Measurements from ENCODE around the gene GP1BA.

Gene GP1BA

GRCh38 chr17:4928881-4929280, 3.2 kb upstream of the GP1BA start:
- no peaks in the 10 kb centered on the region for H3F3A ChIP-seq (ENCODE audit: insufficient read depth, low read length)
- H3K27me3 ChIP-seq (ENCODE audit: insufficient read depth, low read length), result no peaks in the 10 kb centered on the region
- no peaks in the 10 kb centered on the region for H3K79me2 ChIP-seq (ENCODE audit: insufficient read depth, low read length)
- no peak for TF ChIP-seq EZH2 (IDR thresholded peaks at IDR 0.05; ENCODE audit: borderline replicate concordance, low read length)
- no peak for TF ChIP-seq CTCF (IDR thresholded peaks at IDR 0.05; ENCODE audit: low read length)
- H2AFZ ChIP-seq (ENCODE audit: low read length), result no peak overlapping the region
- no peaks in the 10 kb centered on the region for H4K20me1 ChIP-seq (ENCODE audit: insufficient read depth, low read length)
- no peak overlapping the region for H3K27ac ChIP-seq (ENCODE audit: low read depth, low read length, poor library complexity, severe bottlenecking)
- no peak overlapping the region for H3K4me2 ChIP-seq (ENCODE audit: low read length)
- no peak overlapping the region for H3K9ac ChIP-seq (ENCODE audit: low read length)
- H3K36me3 ChIP-seq (ENCODE audit: insufficient read depth, low read length), result peaks cover 9% of the 10 kb centered on the region
- no peaks in the 10 kb centered on the region for H3K9me2 ChIP-seq (ENCODE audit: low read depth, low read length)
- H3K4me3 ChIP-seq (ENCODE audit: low read depth, low read length, poor library complexity, severe bottlenecking), result no peak overlapping the region
- no peaks in the 10 kb centered on the region for H3K9me3 ChIP-seq (ENCODE audit: low read length)
- no peaks in the 10 kb centered on the region for H3K4me1 ChIP-seq (ENCODE audit: insufficient read depth, low read length, severe bottlenecking)

DNA sequence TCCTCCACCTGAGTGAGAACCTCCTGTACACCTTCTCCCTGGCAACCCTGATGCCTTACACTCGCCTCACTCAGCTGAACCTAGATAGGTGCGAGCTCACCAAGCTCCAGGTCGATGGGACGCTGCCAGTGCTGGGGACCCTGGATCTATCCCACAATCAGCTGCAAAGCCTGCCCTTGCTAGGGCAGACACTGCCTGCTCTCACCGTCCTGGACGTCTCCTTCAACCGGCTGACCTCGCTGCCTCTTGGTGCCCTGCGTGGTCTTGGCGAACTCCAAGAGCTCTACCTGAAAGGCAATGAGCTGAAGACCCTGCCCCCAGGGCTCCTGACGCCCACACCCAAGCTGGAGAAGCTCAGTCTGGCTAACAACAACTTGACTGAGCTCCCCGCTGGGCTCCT, 679 bp downstream of the GP1BA start:
- Histone ChIP-seq H3K9me3 (ENCODE audit: low read length) (no peaks in the 10 kb centered on the region), H3K79me2 (ENCODE audit: insufficient read depth, low read length) (no peaks in the 10 kb centered on the region), H4K20me1 (ENCODE audit: insufficient read depth, low read length) (no peaks in the 10 kb centered on the region), H3K9ac (ENCODE audit: low read length) (no peak overlapping the region), H3K4me1 (ENCODE audit: insufficient read depth, low read length, severe bottlenecking) (peaks cover 5% of the 10 kb centered on the region), H3K27me3 (ENCODE audit: insufficient read depth, low read length) (no peaks in the 10 kb centered on the region), H3K27ac (ENCODE audit: low read depth, low read length, poor library complexity, severe bottlenecking) (no peak overlapping the region), H3K9me2 (ENCODE audit: low read depth, low read length) (no peaks in the 10 kb centered on the region), H3K4me2 (ENCODE audit: low read length) (no peak overlapping the region), H3K36me3 (ENCODE audit: insufficient read depth, low read length) (peaks cover 31% of the 10 kb centered on the region), H3K4me3 (ENCODE audit: low read depth, low read length, poor library complexity, severe bottlenecking) (no peak overlapping the region), H2AFZ (ENCODE audit: low read length) (no peak overlapping the region), H3F3A (ENCODE audit: insufficient read depth, low read length) (no peaks in the 10 kb centered on the region)
- TF ChIP-seq CTCF (IDR thresholded peaks at IDR 0.05; ENCODE audit: low read length) (no peak), EZH2 (IDR thresholded peaks at IDR 0.05; ENCODE audit: borderline replicate concordance, low read length) (no peak)

- no peak overlapping the region for H2AFZ ChIP-seq (ENCODE audit: low read length)
- H3K36me3 ChIP-seq (ENCODE audit: insufficient read depth, low read length), result peaks cover 39% of the 10 kb centered on the region
- H3K27ac ChIP-seq (ENCODE audit: low read depth, low read length, poor library complexity, severe bottlenecking), result no peak overlapping the region
- H3K9me3 ChIP-seq (ENCODE audit: low read length), result no peaks in the 10 kb centered on the region
- no peaks in the 10 kb centered on the region; the same call in 1 of the 2 replicates for H3K79me2 ChIP-seq (ENCODE audit: insufficient read depth, low read length)
- no peaks in the 10 kb centered on the region for H3K27me3 ChIP-seq (ENCODE audit: insufficient read depth, low read length)
- H3F3A ChIP-seq (ENCODE audit: insufficient read depth, low read length), result no peaks in the 10 kb centered on the region
- H4K20me1 ChIP-seq (ENCODE audit: insufficient read depth, low read length), result no peaks in the 10 kb centered on the region
- TF ChIP-seq EZH2 (IDR thresholded peaks at IDR 0.05; ENCODE audit: borderline replicate concordance, low read length) (no peak), CTCF (IDR thresholded peaks at IDR 0.05; ENCODE audit: low read length) (no peak)
- no peak overlapping the region for H3K4me2 ChIP-seq (ENCODE audit: low read length)
- H3K4me3 ChIP-seq (ENCODE audit: low read depth, low read length, poor library complexity, severe bottlenecking), result no peak overlapping the region
- no peak overlapping the region for H3K9ac ChIP-seq (ENCODE audit: low read length)
- no peaks in the 10 kb centered on the region for H3K9me2 ChIP-seq (ENCODE audit: low read depth, low read length)
- H3K4me1 ChIP-seq (ENCODE audit: insufficient read depth, low read length, severe bottlenecking), result peaks cover 11% of the 10 kb centered on the region
These were observed 1.6 kb downstream of the GP1BA start for GRCh38 chr17:4933646-4934045.

All from OCI-LY1 (cell line).